Measurements from ENCODE around the gene DDIT4. TPM values are rescaled to one million over a fixed set of nuclear protein-coding genes. Genes with fewer than 3 reads are reported as not detected.

The DDIT4 gene
- total and polyA plus RNA-seq, 2 of the 8 experiments (the other 6 are each of a cell fraction or from before 2014, with no cell fraction given), result 47.4 to 108 TPM

DNA sequence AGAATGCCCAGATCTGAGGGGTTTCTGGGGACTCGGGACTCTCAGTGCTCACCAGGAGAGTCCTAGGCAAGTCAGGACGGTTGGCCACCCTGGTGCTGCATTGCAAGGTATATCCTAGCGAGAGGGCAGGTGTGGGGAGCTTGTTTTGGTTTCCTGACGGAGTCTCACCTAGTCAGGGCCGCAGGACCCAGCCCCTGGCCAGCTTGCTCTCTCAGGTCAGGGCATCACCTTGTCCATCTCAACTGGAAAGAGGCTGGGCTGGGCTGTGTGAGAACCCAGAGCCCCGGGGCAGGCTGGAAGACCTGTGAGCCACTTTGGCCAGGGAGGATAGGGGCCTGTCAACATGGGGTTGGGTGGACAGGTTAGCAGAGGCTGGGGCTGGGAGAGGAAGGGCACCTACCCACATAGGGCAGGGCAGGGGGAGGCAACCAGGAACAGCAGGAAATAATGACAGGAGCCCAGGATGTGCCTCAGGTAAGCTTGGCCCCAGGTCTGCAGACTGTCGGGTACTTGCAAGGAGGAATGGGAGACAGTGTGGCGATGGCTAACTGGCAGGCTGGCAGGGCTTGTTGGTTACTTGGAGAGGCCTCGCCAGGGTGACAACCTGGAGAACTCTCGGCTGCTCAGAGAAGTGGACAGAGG lies 49.5 kb downstream of the DDIT4 start:
- ChIA-PET CTCF (ENCODE audit: partially characterized antibody) (interaction anchor here (1.2 to 4.2 kb wide), 3 partner anchors 15 to 48 kb away, joined by 5 to 33 read pairs (median 16); no protein-coding TSS in a partner anchor), POLR2A (ENCODE audit: partially characterized antibody) (interaction anchor here (1.5 to 39.2 kb wide), 5 partner anchors 8 to 61 kb away, joined by 4 to 895 read pairs (median 38); partner anchors contain the start of gene DDIT4)
- Histone ChIP-seq H3K4me1 (replicated peaks in 1 of 4; ENCODE audit: control insufficient read depth in 3 of 4, insufficient read depth in 4 of 4, low read length in 3 of 4) (peaks cover 16 to 39% (median 26%) of the 10 kb centered on the region in 4 experiments), H2BK5ac (ENCODE audit: low read depth, low read length) (peak overlapping the region; percentile 75), H3K9ac (replicated peaks in 1 of 4; ENCODE audit: extremely low read depth in 1 of 4, low read depth in 3 of 4, low read length in 3 of 4) (no peak overlapping the region), H2BK20ac (ENCODE audit: low read length) (peak overlapping the region; percentile 80; the same call in 1 of the 2 replicates), H3K9me3 (ENCODE audit: insufficient read depth in 2 of 2, low read depth in 1 of 2, low read length in 1 of 2) (no peaks in the 10 kb centered on the region; a peak in 1 of 4 replicates), H4K8ac (ENCODE audit: extremely low read depth, insufficient read depth, low read length) (peak overlapping the region; percentile 58; the same call in 1 of the 2 replicates), H3K27ac (ENCODE audit: low read depth, low read length) (no peak overlapping the region), H3K23me2 (ENCODE audit: low read depth, low read length) (no peaks in the 10 kb centered on the region; the same call in 1 of the 2 replicates), H3K27me3 (replicated peaks in 1 of 4; ENCODE audit: control insufficient read depth in 3 of 4, extremely low read depth in 1 of 4, insufficient read depth in 3 of 4, low read length in 3 of 4) (no peaks in the 10 kb centered on the region), H3K36me3 (ENCODE audit: control insufficient read depth in 2 of 4, insufficient read depth in 4 of 4, low read length in 3 of 4) (no peaks in the 10 kb centered on the region), H3K4ac (replicated peaks; ENCODE audit: insufficient read length, low read depth, low read length) (peak overlapping the region; percentile 69), H4K5ac (ENCODE audit: insufficient read length, low read depth, low read length) (no peak overlapping the region), H2BK120ac (replicated peaks; ENCODE audit: low read depth, low read length) (peak overlapping the region; percentile 90), H3K4me2 (ENCODE audit: insufficient read depth in 1 of 2, low read depth in 2 of 2, low read length in 2 of 2) (no peak overlapping the region), H2AFZ (ENCODE audit: low read length) (no peak overlapping the region), H4K91ac (replicated peaks; ENCODE audit: insufficient read length, low read length) (peak overlapping the region; percentile 65), H3K14ac (ENCODE audit: insufficient read length) (no peak overlapping the region), H2BK15ac (ENCODE audit: low read length) (0 out of 2 replicates have a peak overlapping the region, but pooled peaks have one; percentile 46), H3K23ac (ENCODE audit: insufficient read length) (no peak overlapping the region), H3K18ac (ENCODE audit: extremely low read depth, low read length) (peak overlapping the region; percentile 48), H2BK12ac (ENCODE audit: low read depth, low read length) (peak overlapping the region; percentile 95), H3K56ac (replicated peaks; ENCODE audit: insufficient read length, low read depth, low read length) (no peak overlapping the region), H2AK5ac (ENCODE audit: low read depth, low read length) (0 out of 2 replicates have a peak overlapping the region, but pooled peaks have one; percentile 48), H3K4me3 (ENCODE audit: extremely low read depth in 1 of 4, insufficient read depth in 2 of 4, low read depth in 3 of 4, low read length in 4 of 4) (no peak overlapping the region), H4K20me1 (replicated peaks in 1 of 2; ENCODE audit: control insufficient read depth in 1 of 2, insufficient read depth in 2 of 2, low read length in 2 of 2) (no peaks in the 10 kb centered on the region), H3K79me1 (ENCODE audit: low read depth, low read length) (no peaks in the 10 kb centered on the region), H3K79me2 (ENCODE audit: control insufficient read depth in 1 of 2, insufficient read depth in 2 of 2, low read length in 2 of 2) (no peaks in the 10 kb centered on the region)
- FAIRE-seq, result no peak
- WGBS, 2 experiments (ENCODE audit: extremely low coverage in 1 of 2, insufficient coverage in 1 of 2, insufficient read length in 1 of 2, insufficient replicate concordance in 2 of 2, low coverage in 1 of 2, low lambda C conversion rate in 2 of 2, missing lambda C conversion rate in 1 of 2), result 88% methylated on average over 10 of the region's 10 CpGs; no CpG with 5 or more reads in 1 of the 2 experiments
- no peak for DNase-seq (ENCODE audit: low read depth in 1 of 2, low spot score in 2 of 2)
- TF ChIP-seq HDAC6 (IDR thresholded peaks at IDR 0.05; ENCODE audit: low read depth, low read length) (no peak), RAD21 (IDR thresholded peaks at IDR 0.05 in 1 of 2, conservative IDR thresholded peaks at IDR 0.05 in 1 of 2; ENCODE audit: low read depth in 2 of 2, low read length in 2 of 2) (no peak), TAF7 (optimal IDR thresholded peaks at IDR 0.05; ENCODE audit: borderline replicate concordance, low read depth, low read length) (no peak), KDM1A (IDR thresholded peaks at IDR 0.05; ENCODE audit: borderline replicate concordance, low read length) (no peak), YY1 (IDR thresholded peaks at IDR 0.05; ENCODE audit: low read depth, low read length) (no peak), POLR2AphosphoS5 (IDR thresholded peaks at IDR 0.05; ENCODE audit: low read depth, low read length) (no peak), BCL11A (IDR thresholded peaks at IDR 0.05; ENCODE audit: low read depth in 2 of 2, low read length in 2 of 2) (no peak), RXRA (IDR thresholded peaks at IDR 0.05; ENCODE audit: insufficient read depth, low read depth, low read length) (no peak), ASH2L (IDR thresholded peaks at IDR 0.05; ENCODE audit: low read length) (no peak), SUZ12 (IDR thresholded peaks at IDR 0.05; ENCODE audit: low read length) (no peak), SIRT6 (IDR thresholded peaks at IDR 0.05; ENCODE audit: low read length) (no peak), GABPA (IDR thresholded peaks at IDR 0.05; ENCODE audit: borderline replicate concordance, insufficient read depth, low read length) (no peak), SRF (IDR thresholded peaks at IDR 0.05; ENCODE audit: low read depth, low read length) (no peak)

Measured in H1 (cell line).